A549 (cell line): ENCODE results near the gene PNRC2. TPM values are rescaled to one million over a fixed set of nuclear protein-coding genes. Genes with fewer than 3 reads are reported as not detected.
A peak's percentile ranks its signal among the peaks of the same experiment; 100 is the strongest.

Source experiments
- ATAC-seq, 2 experiments: fragments of 200-7000 bp in 1 of 2; fragments of >200 bp in 1 of 2; cut with Nextera tagmentation in 1 of 2; cut with Tn5 transposase in 1 of 2; 3 replicates each; pipeline versions ENCODE4 v1.8.0 to v1.9.1; 2018 to 2020; ENCODE audit warnings: mild to moderate bottlenecking in 1 of 2, moderate library complexity in 1 of 2
- CTCF ChIA-PET: fragments of 300-600 bp; sonication (Branson Sonifier 250); formaldehyde crosslinking; extraction: SDS; loops from one replicate; lab custom pipeline; 2021; ENCODE audit warnings: antibody characterized with exemption, inconsistent platforms; lab: Yijun Ruan, JAX
- POLR2A ChIA-PET: fragments of 350-600 bp; formaldehyde crosslinking; extraction: SDS; loops from one replicate; lab custom pipeline; 2021; ENCODE audit warnings: antibody characterized with exemption, inconsistent platforms; lab: Yijun Ruan, JAX
- DNase-seq, 2 experiments: peaks; one replicate each; pipeline versions ENCODE4 v3.0.0 to v3.0.0-alpha.2; 2011 to 2016; ENCODE audit warnings: low read depth in 1 of 2, low spot score in 1 of 2
- FAIRE-seq: peaks from 2 replicates; lab custom pipeline; 2011; peaks lifted over from hg19 to GRCh38; lab: Jason Lieb, UNC
- H3K27ac ChIP-seq, 2 experiments: fragments of >200 bp; sonication (Bioruptor Twin); formaldehyde crosslinking; 3 replicates each; pipeline ENCODE4 v1.5.1; 2016 to 2017
- H3K4me1 ChIP-seq: fragments of >200 bp; sonication (Bioruptor Twin); formaldehyde crosslinking; 3 replicates; pipeline ENCODE4 v1.6.1; 2016
- H3K4me2 ChIP-seq: fragments of >200 bp; sonication (Bioruptor Twin); formaldehyde crosslinking; 3 replicates; pipeline ENCODE4 v1.6.1; 2016
- H3K4me3 ChIP-seq: fragments of >200 bp; sonication (Bioruptor Twin); formaldehyde crosslinking; 3 replicates; pipeline ENCODE4 v1.5.1; 2016
- H3K9me3 ChIP-seq: fragments of >200 bp; sonication (Bioruptor Twin); formaldehyde crosslinking; 3 replicates; pipeline ENCODE4 v1.6.1; 2016
- BHLHE40 ChIP-seq: IDR thresholded peaks from 2 replicates; pipeline ENCODE4 v1.6.1; 2012; ENCODE audit warnings: low read depth, low read length, inconsistent platforms
- CBX2 ChIP-seq: fragments of 200-600 bp; sonication (generic); IDR thresholded peaks from 2 replicates; pipeline ENCODE4 v1.6.1; 2016; ENCODE audit warnings: low read depth, mild to moderate bottlenecking, borderline replicate concordance
- CTCF ChIP-seq: fragments of >200 bp; sonication (Bioruptor Twin); formaldehyde crosslinking; IDR thresholded peaks from 3 replicates; pipeline ENCODE4 v1.5.1; 2016
- E2F6 ChIP-seq: IDR thresholded peaks from 2 replicates; pipeline ENCODE4 v1.6.1; 2012; ENCODE audit warnings: low read depth, borderline replicate concordance
- EHF ChIP-seq: fragments of 250-450 bp; sonication (Bioruptor Pico); IDR thresholded peaks from 2 replicates; pipeline ENCODE4 v1.5.0; 2020; ENCODE audit warnings: mild to moderate bottlenecking
- EHMT2 ChIP-seq: fragments of 200-600 bp; sonication (generic); IDR thresholded peaks from 2 replicates; pipeline ENCODE4 v1.6.1; 2016; ENCODE audit warnings: antibody characterized with exemption, low read depth, mild to moderate bottlenecking, moderate library complexity
- EP300 ChIP-seq, 2 experiments: fragments of >200 bp; sonication (Bioruptor Twin); formaldehyde crosslinking; IDR thresholded peaks; 2 replicates in 1 of 2; 3 replicates in 1 of 2; pipeline ENCODE4 v1.6.1; 2016 to 2017
- FOSL2 ChIP-seq, 2 experiments: fragments of 450-650 bp in 1 of 2; fragments of >200 bp in 1 of 2; sonication (Bioruptor Twin) in 1 of 2; formaldehyde crosslinking; IDR thresholded peaks; 2 replicates each; pipeline versions ENCODE4 v1.5.0 to v1.6.1; 2016 to 2020; ENCODE audit warnings: mild to moderate bottlenecking in 1 of 2, moderate library complexity in 1 of 2
- HDAC2 ChIP-seq: fragments of 200-600 bp; sonication (generic); IDR thresholded peaks from 2 replicates; pipeline ENCODE4 v1.6.1; 2016
- HEYL ChIP-seq: fragments of 250-450 bp; sonication (Bioruptor Pico); IDR thresholded peaks from 2 replicates; pipeline ENCODE4 v1.8.0; 2021; ENCODE audit warnings: mild to moderate bottlenecking, moderate library complexity
- HOXB13 ChIP-seq: fragments of 250-450 bp; sonication (Bioruptor Pico); IDR thresholded peaks from 2 replicates; pipeline ENCODE4 v1.5.0; 2020; ENCODE audit warnings: low read depth, mild to moderate bottlenecking, moderate library complexity
- JUN ChIP-seq, 2 experiments: fragments of >200 bp; sonication (Bioruptor Twin); formaldehyde crosslinking; IDR thresholded peaks; 2 replicates in 1 of 2; 3 replicates in 1 of 2; pipeline ENCODE4 v1.6.1; 2016 to 2017
- KDM1A ChIP-seq: fragments of 200-600 bp; sonication (generic); IDR thresholded peaks from 2 replicates; pipeline ENCODE4 v1.6.1; 2016; ENCODE audit warnings: low read depth, mild to moderate bottlenecking
- KDM5A ChIP-seq: fragments of 200-600 bp; sonication (generic); IDR thresholded peaks from 2 replicates; pipeline ENCODE4 v1.6.1; 2016; ENCODE audit warnings: antibody characterized with exemption, mild to moderate bottlenecking
- NFE2L2 ChIP-seq: fragments of 150-350 bp; conservative IDR thresholded peaks from 2 replicates; pipeline ENCODE4 v1.6.1; 2014; ENCODE audit warnings: low read length
- RFX5 ChIP-seq: fragments of 450-650 bp; IDR thresholded peaks from 2 replicates; pipeline ENCODE4 v1.7.1; 2014; ENCODE audit warnings: antibody characterized with exemption, mild to moderate bottlenecking, moderate library complexity
- RNF2 ChIP-seq: fragments of 200-600 bp; sonication (generic); IDR thresholded peaks from 2 replicates; pipeline ENCODE4 v1.6.1; 2016; ENCODE audit warnings: low read depth, mild to moderate bottlenecking, antibody characterized with exemption, moderate library complexity, borderline replicate concordance
- ZC3H11A ChIP-seq: fragments of 450-650 bp; IDR thresholded peaks from 2 replicates; pipeline ENCODE4 v1.6.1; 2014; ENCODE audit warnings: antibody characterized with exemption, mild to moderate bottlenecking
- ZSCAN20 ChIP-seq: fragments of 250-450 bp; sonication (Bioruptor Pico); IDR thresholded peaks from 2 replicates; pipeline ENCODE4 v1.8.0; 2022; ENCODE audit warnings: mild to moderate bottlenecking, moderate library complexity
- WGBS: methylation state at CpG from one replicate; pipeline ENCODE4 v1.1.6; 2017; ENCODE audit errors: missing lambda C conversion rate; 5-methylcytosine and 5-hydroxymethylcytosine counted together
- polyA plus RNA-seq, 4 experiments: library from polyadenylated mRNA; depleted of rRNA in 3 of 4; stranded (reverse); fragments of >200 nt; fragmentation: RNase III in 1 of 4; extraction: RNeasy Plus Mini Kit Qiagen cat#74134 plus additional on column Dnase treatment in 1 of 4; gene quantifications; 2 replicates in 3 of 4; 3 replicates in 1 of 4; pipeline ENCODE4 v1.2.3, GENCODE V29; 2011 to 2017
- TF ChIP-seq, protein P1 (sequence below): fragments of 450-650 bp; IDR thresholded peaks from 2 replicates; pipeline ENCODE4 v1.6.1; 2014; ENCODE audit warnings: antibody characterized with exemption
- TF ChIP-seq, protein P2 (sequence below): fragments of 250-450 bp; sonication (Bioruptor Pico); IDR thresholded peaks from 2 replicates; pipeline ENCODE4 v1.5.0; 2021; ENCODE audit warnings: mild to moderate bottlenecking, moderate library complexity, borderline replicate concordance
- TF ChIP-seq, protein P3 (sequence below): IDR thresholded peaks from 2 replicates; pipeline ENCODE4 v1.6.1; 2012
- TF ChIP-seq, protein P4 (sequence below): IDR thresholded peaks from 2 replicates; pipeline ENCODE4 v1.6.1; 2012

The PNRC2 gene
- polyA plus RNA-seq, 2 of the 4 experiments (the other 2 are of a cell fraction): 36.1 to 106 TPM

GRCh38 chr1:23964790-23965740, 5.4 kb downstream of the PNRC2 start:
- DNase-seq (no peak), ATAC-seq (peak in 1 of 2 experiments; percentile 13; a peak in 2 of 6 replicates), FAIRE-seq (no peak)
- ChIA-PET POLR2A (interaction anchor here (1.7 kb wide), 1 partner anchor 15 kb away, joined by 5 read pairs; the partner anchor contains the start of gene SRSF10), CTCF (interaction anchor here (1.1 to 1.3 kb wide), 2 partner anchors 15 to 45 kb away, joined by 3 read pairs; partner anchors contain the start of gene SRSF10)
- no peaks in the 10 kb centered on the region for H3K9me3 ChIP-seq
- H3K4me1 ChIP-seq: peaks cover 48% of the 10 kb centered on the region
- WGBS: 83% methylated on average over 5 of the region's 5 CpGs
- H3K4me2 ChIP-seq: peak overlapping the region; percentile 21; the same call in 2 of the 3 replicates
- H3K4me3 ChIP-seq: no peak overlapping the region
- H3K27ac ChIP-seq: no peak overlapping the region
- TF ChIP-seq RFX5 (no peak), KDM1A (0 out of 2 replicates have a peak, but pooled peaks have one; percentile 34), KDM5A (no peak), RNF2 (no peak), ZC3H11A (no peak)
- TF ChIP-seq, protein P1, sequence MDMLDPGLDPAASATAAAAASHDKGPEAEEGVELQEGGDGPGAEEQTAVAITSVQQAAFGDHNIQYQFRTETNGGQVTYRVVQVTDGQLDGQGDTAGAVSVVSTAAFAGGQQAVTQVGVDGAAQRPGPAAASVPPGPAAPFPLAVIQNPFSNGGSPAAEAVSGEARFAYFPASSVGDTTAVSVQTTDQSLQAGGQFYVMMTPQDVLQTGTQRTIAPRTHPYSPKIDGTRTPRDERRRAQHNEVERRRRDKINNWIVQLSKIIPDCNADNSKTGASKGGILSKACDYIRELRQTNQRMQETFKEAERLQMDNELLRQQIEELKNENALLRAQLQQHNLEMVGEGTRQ: no peak

GRCh38 chr1:23966973-23967493, 7.4 kb downstream of the PNRC2 start:
- Histone ChIP-seq H3K9me3 (no peaks in the 10 kb centered on the region), H3K4me2 (peak overlapping the region; percentile 22; the same call in 1 of the 3 replicates), H3K4me1 (peaks cover 48% of the 10 kb centered on the region), H3K27ac (no peak overlapping the region), H3K4me3 (no peak overlapping the region)
- FAIRE-seq (no peak), ATAC-seq (no peak)
- ChIA-PET POLR2A (no interaction called here), CTCF (interaction anchor here (1.0 kb wide), 1 partner anchor 156 kb away, joined by 3 read pairs; no protein-coding TSS in a partner anchor)
- no peak for TF ChIP-seq EHF (CRISPR knock-in tag)
- TF ChIP-seq, protein P2, sequence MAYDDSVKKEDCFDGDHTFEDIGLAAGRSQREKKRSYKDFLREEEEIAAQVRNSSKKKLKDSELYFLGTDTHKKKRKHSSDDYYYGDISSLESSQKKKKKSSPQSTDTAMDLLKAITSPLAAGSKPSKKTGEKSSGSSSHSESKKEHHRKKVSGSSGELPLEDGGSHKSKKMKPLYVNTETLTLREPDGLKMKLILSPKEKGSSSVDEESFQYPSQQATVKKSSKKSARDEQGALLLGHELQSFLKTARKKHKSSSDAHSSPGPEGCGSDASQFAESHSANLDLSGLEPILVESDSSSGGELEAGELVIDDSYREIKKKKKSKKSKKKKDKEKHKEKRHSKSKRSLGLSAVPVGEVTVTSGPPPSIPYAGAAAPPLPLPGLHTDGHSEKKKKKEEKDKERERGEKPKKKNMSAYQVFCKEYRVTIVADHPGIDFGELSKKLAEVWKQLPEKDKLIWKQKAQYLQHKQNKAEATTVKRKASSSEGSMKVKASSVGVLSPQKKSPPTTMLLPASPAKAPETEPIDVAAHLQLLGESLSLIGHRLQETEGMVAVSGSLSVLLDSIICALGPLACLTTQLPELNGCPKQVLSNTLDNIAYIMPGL (CRISPR knock-in tag): no peak
- TF ChIP-seq HDAC2: no peak
- TF ChIP-seq CTCF: no peak
- no peak for TF ChIP-seq ZSCAN20 (CRISPR knock-in tag)
- TF ChIP-seq BHLHE40: no peak
- no peak for TF ChIP-seq HEYL (CRISPR knock-in tag)
- TF ChIP-seq KDM1A: no peak
- TF ChIP-seq RFX5: no peak
- TF ChIP-seq CBX2: no peak
- no peak for TF ChIP-seq NFE2L2
- no peak for TF ChIP-seq E2F6
- TF ChIP-seq EHMT2: no peak
- TF ChIP-seq, protein P3, sequence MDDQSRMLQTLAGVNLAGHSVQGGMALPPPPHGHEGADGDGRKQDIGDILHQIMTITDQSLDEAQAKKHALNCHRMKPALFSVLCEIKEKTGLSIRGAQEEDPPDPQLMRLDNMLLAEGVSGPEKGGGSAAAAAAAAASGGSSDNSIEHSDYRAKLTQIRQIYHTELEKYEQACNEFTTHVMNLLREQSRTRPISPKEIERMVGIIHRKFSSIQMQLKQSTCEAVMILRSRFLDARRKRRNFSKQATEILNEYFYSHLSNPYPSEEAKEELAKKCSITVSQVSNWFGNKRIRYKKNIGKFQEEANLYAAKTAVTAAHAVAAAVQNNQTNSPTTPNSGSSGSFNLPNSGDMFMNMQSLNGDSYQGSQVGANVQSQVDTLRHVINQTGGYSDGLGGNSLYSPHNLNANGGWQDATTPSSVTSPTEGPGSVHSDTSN: no peak
- no peak for TF ChIP-seq EP300 (IDR thresholded peaks at IDR 0.05)
- TF ChIP-seq JUN (IDR thresholded peaks at IDR 0.05): no peak
- no peak for TF ChIP-seq FOSL2 (IDR thresholded peaks at IDR 0.05)
- TF ChIP-seq FOSL2 (CRISPR knock-in tag; IDR thresholded peaks at IDR 0.05): no peak
- no peak for TF ChIP-seq ZC3H11A
- TF ChIP-seq, protein P4, sequence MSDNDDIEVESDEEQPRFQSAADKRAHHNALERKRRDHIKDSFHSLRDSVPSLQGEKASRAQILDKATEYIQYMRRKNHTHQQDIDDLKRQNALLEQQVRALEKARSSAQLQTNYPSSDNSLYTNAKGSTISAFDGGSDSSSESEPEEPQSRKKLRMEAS: no peak
- TF ChIP-seq HOXB13: no peak
- TF ChIP-seq, all 56 proteins: peak for 0
- DNase-seq: no peak
